ENCODE measurements around the gene KDELR1. TPM values are rescaled to one million over a fixed set of nuclear protein-coding genes. Genes with fewer than 3 reads are reported as not detected.

The KDELR1 gene
- total RNA-seq, 1 experiment from 2014 or later: 375 TPM

GRCh38 chr19:48332662-48333466 is 58.5 kb downstream of the KDELR1 start:
- H3K4me1 Mint-ChIP-seq (ENCODE audit: low read depth, unreplicated experiment): peaks cover 25% of the 10 kb centered on the region
- peak overlapping the region; percentile 80 for H3K4me3 Mint-ChIP-seq (ENCODE audit: unreplicated experiment)
- no peaks in the 10 kb centered on the region for H3K27me3 Mint-ChIP-seq (ENCODE audit: insufficient read depth, unreplicated experiment)
- DNase-seq: peak; percentile 94 to 98
- Histone ChIP-seq H3K4me1 (peaks cover 5% of the 10 kb centered on the region), H3K4me3 (ENCODE audit: low read depth, low read length) (peak overlapping the region; percentile 54), H3K27me3 (replicated peaks; ENCODE audit: control insufficient read depth, insufficient read depth, low read length) (no peaks in the 10 kb centered on the region), H3K9me3 (no peaks in the 10 kb centered on the region), H3K36me3 (ENCODE audit: control insufficient read depth, insufficient read depth, low read length) (no peaks in the 10 kb centered on the region)
- no TSS peak for BruUV-seq (replicated peaks)
- intact Hi-C loops (cut with micrococcal nuclease; ENCODE audit: unreplicated experiment): loop anchor here (1.0 to 5.0 kb wide), 4 partner anchors 12 to 254 kb away; a partner anchor contains a TSS
- H3K9me3 Mint-ChIP-seq (ENCODE audit: unreplicated experiment): no peaks in the 10 kb centered on the region
- no peak for TF ChIP-seq CTCF (IDR thresholded peaks at IDR 0.05; ENCODE audit: insufficient read depth in 1 of 2, low read depth in 1 of 2, low read length in 1 of 2, severe bottlenecking in 1 of 2, unreplicated experiment in 1 of 2)
- ChIA-PET CTCF (interaction anchor here (0.7 to 3.2 kb wide), 27 partner anchors 10 to 621 kb away, joined by 3 to 76 read pairs (median 5); partner anchors contain the start of genes GRIN2D, KDELR1, SYNGR4 and TMEM143), POLR2A (interaction anchor here (0.6 to 3.2 kb wide), 11 partner anchors 11 to 226 kb away, joined by 3 to 65 read pairs (median 5); partner anchors contain the start of genes GRWD1, KDELR1, SYNGR4 and TMEM143)
- peaks cover 55% of the 10 kb centered on the region for H3K36me3 Mint-ChIP-seq (ENCODE audit: insufficient read depth, unreplicated experiment)
- H3K27ac Mint-ChIP-seq (ENCODE audit: unreplicated experiment): peak overlapping the region; percentile 89

Other genes starting within 250 kb of the KDELR1 start
- gene LIG1, start 221.2 kb downstream of the KDELR1 start, total RNA-seq (2022): 78.7 and 88.2 TPM in 2 replicates
- 4.9 and 6.6 TPM in 2 replicates for gene ZSWIM9, start 220.9 kb downstream of the KDELR1 start, total RNA-seq (2022)
- 17.7 and 19.9 TPM in 2 replicates for gene CARD8, start 135.6 kb downstream of the KDELR1 start, total RNA-seq (2022)
- 8.7 and 9.3 TPM in 2 replicates for gene ZNF114, start 121.5 kb downstream of the KDELR1 start, total RNA-seq (2022)
- gene EMP3, start 66.0 kb downstream of the KDELR1 start, total RNA-seq (2022): 6.8 and 11.3 TPM in 2 replicates
- 20.4 and 24.4 TPM in 2 replicates for gene TMEM143, start 27.6 kb downstream of the KDELR1 start, total RNA-seq (2022)
- gene SYNGR4, start 27.2 kb downstream of the KDELR1 start, total RNA-seq (2022): 0.32 TPM in 1 of 2 replicates, not detected in the other
- 6.5 and 7.3 TPM in 2 replicates for gene GRIN2D, start 2.1 kb upstream of the KDELR1 start, total RNA-seq (2022)
- 77.3 and 77.4 TPM in 2 replicates for gene GRWD1, start 54.4 kb upstream of the KDELR1 start, total RNA-seq (2022)
- 3.6 and 3.9 TPM in 2 replicates for gene KCNJ14, start 64.0 kb upstream of the KDELR1 start, total RNA-seq (2022)
- 74.6 and 81.3 TPM in 2 replicates for gene CYTH2, start 77.8 kb upstream of the KDELR1 start, total RNA-seq (2022)
- gene LMTK3, start 120.3 kb upstream of the KDELR1 start, total RNA-seq (2022): 22.4 and 22.6 TPM in 2 replicates
- gene SULT2B1, start 160.6 kb upstream of the KDELR1 start, total RNA-seq (2022): 1.00 and 1.4 TPM in 2 replicates
- not detected in 2 replicates for gene SPACA4, start 215.2 kb upstream of the KDELR1 start, total RNA-seq (2022)
- 5.8 and 6.8 TPM in 2 replicates for gene FAM83E, start 223.5 kb upstream of the KDELR1 start, total RNA-seq (2022)
- gene RPL18, start 227.6 kb upstream of the KDELR1 start, total RNA-seq (2022): 1,812 and 1,896 TPM in 2 replicates
- 134 and 140 TPM in 2 replicates for gene SPHK2, start 228.0 kb upstream of the KDELR1 start, total RNA-seq (2022)
- 17.4 and 17.7 TPM in 2 replicates for gene DBP, start 245.8 kb upstream of the KDELR1 start, total RNA-seq (2022)